ENCODE results near the gene PPIP5K1. TPM values are rescaled to one million over a fixed set of nuclear protein-coding genes. Genes with fewer than 3 reads are reported as not detected.

PPIP5K1 gene
- total RNA-seq, 1 donor from 2014 or later: 12.8 TPM

GRCh38 chr15:43513550-43513949 is 76.5 kb downstream of the PPIP5K1 start:
- intact Hi-C loops (cut with micrococcal nuclease): no loop called here
- no peak for TF ChIP-seq CTCF (IDR thresholded peaks at IDR 0.05; ENCODE audit: borderline replicate concordance)
- Histone ChIP-seq H3K4me1 (peaks cover 83% of the 10 kb centered on the region), H3K27ac (replicated peaks) (peak overlapping the region; percentile 80), H3K27me3 (ENCODE audit: low read depth) (peaks cover 8% of the 10 kb centered on the region), H3K4me3 (no peak overlapping the region), H3K36me3 (no peaks in the 10 kb centered on the region), H3K9me3 (replicated peaks) (no peaks in the 10 kb centered on the region)
- no peak for DNase-seq

- peak overlapping the region; percentile 94 for H3K27ac ChIP-seq (replicated peaks)
Observed at GRCh38 chr15:43511012-43511885, 78.8 kb downstream of the PPIP5K1 start.

GRCh38 chr15:43510200-43511011 is 79.6 kb downstream of the PPIP5K1 start:
- intact Hi-C loops (cut with micrococcal nuclease): no loop called here

More at GRCh38 chr15:43511012-43511885, 78.8 kb downstream of the PPIP5K1 start:
- peak overlapping the region; percentile 73 for H3K4me3 ChIP-seq
- no peaks in the 10 kb centered on the region for H3K36me3 ChIP-seq
- no peak for DNase-seq
- H3K4me1 ChIP-seq: peaks cover 66% of the 10 kb centered on the region
- peak; percentile 28 for TF ChIP-seq CTCF (IDR thresholded peaks at IDR 0.05; ENCODE audit: borderline replicate concordance)
- intact Hi-C loops (cut with micrococcal nuclease): no loop called here
- no peaks in the 10 kb centered on the region for H3K27me3 ChIP-seq (ENCODE audit: low read depth)
- no peaks in the 10 kb centered on the region for H3K9me3 ChIP-seq (replicated peaks)

GRCh38 chr15:43509660-43510199 is 80.3 kb downstream of the PPIP5K1 start:
- Histone ChIP-seq H3K27ac (replicated peaks) (peak overlapping the region; percentile 94), H3K4me1 (peaks cover 52% of the 10 kb centered on the region), H3K4me3 (peak overlapping the region; percentile 73), H3K36me3 (no peaks in the 10 kb centered on the region), H3K27me3 (ENCODE audit: low read depth) (no peaks in the 10 kb centered on the region), H3K9me3 (replicated peaks) (no peaks in the 10 kb centered on the region)
- intact Hi-C loops (cut with micrococcal nuclease): no loop called here
- DNase-seq: no peak
- TF ChIP-seq CTCF (IDR thresholded peaks at IDR 0.05; ENCODE audit: borderline replicate concordance): no peak

More at GRCh38 chr15:43510200-43511011, 79.6 kb downstream of the PPIP5K1 start:
- Histone ChIP-seq H3K4me3 (peak overlapping the region; percentile 73), H3K9me3 (replicated peaks) (no peaks in the 10 kb centered on the region), H3K36me3 (no peaks in the 10 kb centered on the region), H3K4me1 (peaks cover 58% of the 10 kb centered on the region), H3K27me3 (ENCODE audit: low read depth) (no peaks in the 10 kb centered on the region), H3K27ac (replicated peaks) (peak overlapping the region; percentile 94)
- TF ChIP-seq CTCF (IDR thresholded peaks at IDR 0.05; ENCODE audit: borderline replicate concordance): peak; percentile 67
- DNase-seq: peak; percentile 99

- TF ChIP-seq CTCF (IDR thresholded peaks at IDR 0.05; ENCODE audit: borderline replicate concordance): no peak
- no peaks in the 10 kb centered on the region for H3K36me3 ChIP-seq
- peak overlapping the region; percentile 94 for H3K27ac ChIP-seq (replicated peaks)
- intact Hi-C loops (cut with micrococcal nuclease): no loop called here
- peak overlapping the region; percentile 73 for H3K4me3 ChIP-seq
- H3K4me1 ChIP-seq: peaks cover 46% of the 10 kb centered on the region
- no peaks in the 10 kb centered on the region for H3K9me3 ChIP-seq (replicated peaks)
- no peak for DNase-seq
- no peaks in the 10 kb centered on the region for H3K27me3 ChIP-seq (ENCODE audit: low read depth)
Observed at GRCh38 chr15:43508991-43509659, 80.9 kb downstream of the PPIP5K1 start.

Measured in left ventricle myocardium inferior (tissue), 1 donor.